Measurements from ENCODE around the gene PCDH15.

The PCDH15 gene

GRCh38 chr10:54622017-54622416 is 179.0 kb downstream of the PCDH15 start:
- no peak for TF ChIP-seq CTCF (IDR thresholded peaks at IDR 0.05; ENCODE audit: low read length)
- TF ChIP-seq EZH2phosphoT487 (IDR thresholded peaks at IDR 0.05; ENCODE audit: low read length) = no peak
- no peak for TF ChIP-seq EZH2 (optimal IDR thresholded peaks at IDR 0.05; ENCODE audit: low read depth, low read length)
- Histone ChIP-seq H3K27ac (ENCODE audit: low read length) (no peak overlapping the region), H3K79me2 (ENCODE audit: low read length) (no peaks in the 10 kb centered on the region), H3K9ac (ENCODE audit: low read length) (no peak overlapping the region), H3K9me2 (replicated peaks; ENCODE audit: insufficient read depth, low read length) (no peaks in the 10 kb centered on the region), H3K27me3 (replicated peaks; ENCODE audit: insufficient read depth, low read length) (no peaks in the 10 kb centered on the region), H3K9me3 (replicated peaks; ENCODE audit: insufficient read depth, low read length) (no peaks in the 10 kb centered on the region), H3K4me1 (ENCODE audit: low read length) (no peaks in the 10 kb centered on the region), H2AFZ (ENCODE audit: low read length) (no peak overlapping the region), H3K4me2 (ENCODE audit: low read depth, low read length) (no peak overlapping the region), H4K20me1 (ENCODE audit: insufficient read depth, low read length) (no peaks in the 10 kb centered on the region), H3K36me3 (replicated peaks; ENCODE audit: insufficient read depth, low read length) (no peaks in the 10 kb centered on the region), H3K4me3 (ENCODE audit: low read length) (no peak overlapping the region), H3F3A (ENCODE audit: insufficient read depth, low read length) (no peaks in the 10 kb centered on the region)
- no peak for DNase-seq

GRCh38 chr10:54620352-54620751 is 180.7 kb downstream of the PCDH15 start:
- no peaks in the 10 kb centered on the region for H3K9me2 ChIP-seq (replicated peaks; ENCODE audit: insufficient read depth, low read length)
- DNase-seq = peak; percentile 77
- H3K9me3 ChIP-seq (replicated peaks; ENCODE audit: insufficient read depth, low read length) = no peaks in the 10 kb centered on the region
- no peak overlapping the region for H3K4me2 ChIP-seq (ENCODE audit: low read depth, low read length)
- TF ChIP-seq CTCF (IDR thresholded peaks at IDR 0.05; ENCODE audit: low read length) (no peak), EZH2phosphoT487 (IDR thresholded peaks at IDR 0.05; ENCODE audit: low read length) (no peak), EZH2 (optimal IDR thresholded peaks at IDR 0.05; ENCODE audit: low read depth, low read length) (no peak)
- no peaks in the 10 kb centered on the region for H3K36me3 ChIP-seq (replicated peaks; ENCODE audit: insufficient read depth, low read length)
- H3K27ac ChIP-seq (ENCODE audit: low read length) = no peak overlapping the region
- no peak overlapping the region for H2AFZ ChIP-seq (ENCODE audit: low read length)
- no peaks in the 10 kb centered on the region for H3K4me1 ChIP-seq (ENCODE audit: low read length)
- no peak overlapping the region for H3K4me3 ChIP-seq (ENCODE audit: low read length)
- H3K9ac ChIP-seq (ENCODE audit: low read length) = no peak overlapping the region
- no peaks in the 10 kb centered on the region for H3F3A ChIP-seq (ENCODE audit: insufficient read depth, low read length)
- H3K27me3 ChIP-seq (replicated peaks; ENCODE audit: insufficient read depth, low read length) = no peaks in the 10 kb centered on the region
- H3K79me2 ChIP-seq (ENCODE audit: low read length) = no peaks in the 10 kb centered on the region
- no peaks in the 10 kb centered on the region for H4K20me1 ChIP-seq (ENCODE audit: insufficient read depth, low read length)

- no peaks in the 10 kb centered on the region for H3K4me1 ChIP-seq (ENCODE audit: low read length)
- TF ChIP-seq CTCF (IDR thresholded peaks at IDR 0.05; ENCODE audit: low read length) (no peak), EZH2 (optimal IDR thresholded peaks at IDR 0.05; ENCODE audit: low read depth, low read length) (no peak), EZH2phosphoT487 (IDR thresholded peaks at IDR 0.05; ENCODE audit: low read length) (no peak)
- H3K27ac ChIP-seq (ENCODE audit: low read length) = no peak overlapping the region
Measured at GRCh38 chr10:54614072-54614471, 187.0 kb downstream of the PCDH15 start.

More at GRCh38 chr10:54614072-54614471, 187.0 kb downstream of the PCDH15 start:
- no peak overlapping the region for H2AFZ ChIP-seq (ENCODE audit: low read length)
- no peaks in the 10 kb centered on the region for H3K36me3 ChIP-seq (replicated peaks; ENCODE audit: insufficient read depth, low read length)
- no peaks in the 10 kb centered on the region for H3K79me2 ChIP-seq (ENCODE audit: low read length)
- H3F3A ChIP-seq (ENCODE audit: insufficient read depth, low read length) = no peaks in the 10 kb centered on the region
- DNase-seq = no peak
- no peaks in the 10 kb centered on the region for H4K20me1 ChIP-seq (ENCODE audit: insufficient read depth, low read length)
- no peak overlapping the region for H3K4me3 ChIP-seq (ENCODE audit: low read length)
- no peaks in the 10 kb centered on the region for H3K9me2 ChIP-seq (replicated peaks; ENCODE audit: insufficient read depth, low read length)
- no peaks in the 10 kb centered on the region for H3K27me3 ChIP-seq (replicated peaks; ENCODE audit: insufficient read depth, low read length)
- no peak overlapping the region for H3K4me2 ChIP-seq (ENCODE audit: low read depth, low read length)
- H3K9me3 ChIP-seq (replicated peaks; ENCODE audit: insufficient read depth, low read length) = no peaks in the 10 kb centered on the region
- no peak overlapping the region for H3K9ac ChIP-seq (ENCODE audit: low read length)

Measured in MM.1S (cell line).